HEK293 (cell line): ENCODE measurements around the gene FGF3.

Experiments
- EGR2 ChIP-seq: fragments of 450-650 bp; formaldehyde crosslinking; IDR thresholded peaks from 2 replicates; pipeline ENCODE4 v1.5.1; 2016; ENCODE audit warnings: low read depth, missing biosample characterization, missing genetic modification characterization
- GLIS1 ChIP-seq: fragments of 450-650 bp; formaldehyde crosslinking; IDR thresholded peaks from 2 replicates; pipeline ENCODE4 v1.5.1; 2016; ENCODE audit warnings: missing biosample characterization, missing genetic modification characterization
- GLIS2 ChIP-seq: fragments of 450-650 bp; formaldehyde crosslinking; IDR thresholded peaks from 2 replicates; pipeline ENCODE4 v1.5.1; 2016; ENCODE audit warnings: missing biosample characterization, missing genetic modification characterization
- KLF1 ChIP-seq: fragments of 450-650 bp; formaldehyde crosslinking; IDR thresholded peaks from 2 replicates; pipeline ENCODE4 v1.5.1; 2016; ENCODE audit warnings: missing biosample characterization, missing genetic modification characterization
- KLF8 ChIP-seq: fragments of 450-650 bp; formaldehyde crosslinking; IDR thresholded peaks from 2 replicates; pipeline ENCODE4 v1.5.1; 2016; ENCODE audit warnings: missing biosample characterization, missing genetic modification characterization
- OSR2 ChIP-seq: fragments of 450-650 bp; formaldehyde crosslinking; IDR thresholded peaks from 2 replicates; pipeline ENCODE4 v1.5.1; 2016; ENCODE audit warnings: missing biosample characterization, missing genetic modification characterization
- PRDM10 ChIP-seq: fragments of 450-650 bp; formaldehyde crosslinking; IDR thresholded peaks from 2 replicates; pipeline ENCODE4 v1.5.1; 2016; ENCODE audit warnings: missing biosample characterization, missing genetic modification characterization
- SCRT1 ChIP-seq: fragments of 450-650 bp; formaldehyde crosslinking; IDR thresholded peaks from 2 replicates; pipeline ENCODE4 v1.5.1; 2016; ENCODE audit warnings: missing biosample characterization, missing genetic modification characterization, borderline replicate concordance
- SP2 ChIP-seq: fragments of 450-650 bp; formaldehyde crosslinking; IDR thresholded peaks from 2 replicates; pipeline ENCODE4 v1.5.1; 2016; ENCODE audit warnings: missing biosample characterization, missing genetic modification characterization
- SP7 ChIP-seq: fragments of 450-650 bp; formaldehyde crosslinking; IDR thresholded peaks from 2 replicates; pipeline ENCODE4 v1.5.1; 2016; ENCODE audit warnings: missing biosample characterization, missing genetic modification characterization
- ZBTB20 ChIP-seq: fragments of 450-650 bp; formaldehyde crosslinking; IDR thresholded peaks from 2 replicates; pipeline ENCODE4 v1.5.1; 2016; ENCODE audit warnings: missing biosample characterization, missing genetic modification characterization
- ZBTB26 ChIP-seq: fragments of 450-650 bp; formaldehyde crosslinking; optimal IDR thresholded peaks from 2 replicates; pipeline ENCODE3; 2016; ENCODE audit warnings: missing biosample characterization, mild to moderate bottlenecking, missing genetic modification characterization
- ZBTB44 ChIP-seq: fragments of 450-650 bp; IDR thresholded peaks from 2 replicates; pipeline ENCODE4 v1.5.1; 2018; ENCODE audit warnings: missing biosample characterization, mild to moderate bottlenecking, missing genetic modification characterization
- ZBTB48 ChIP-seq: fragments of 450-650 bp; formaldehyde crosslinking; IDR thresholded peaks from 2 replicates; pipeline ENCODE4 v1.5.1; 2016; ENCODE audit warnings: missing biosample characterization, missing genetic modification characterization
- ZBTB8A ChIP-seq: fragments of 450-650 bp; formaldehyde crosslinking; IDR thresholded peaks from 2 replicates; pipeline ENCODE4 v1.5.1; 2016; ENCODE audit warnings: missing biosample characterization, missing genetic modification characterization
- ZFHX2 ChIP-seq: fragments of 450-650 bp; formaldehyde crosslinking; conservative IDR thresholded peaks from 2 replicates; pipeline ENCODE4 v1.5.1; 2016; ENCODE audit warnings: missing biosample characterization, missing genetic modification characterization
- ZFP69B ChIP-seq: fragments of 450-650 bp; formaldehyde crosslinking; IDR thresholded peaks from 2 replicates; pipeline ENCODE4 v1.5.1; 2016; ENCODE audit warnings: missing biosample characterization, missing genetic modification characterization
- ZNF223 ChIP-seq: fragments of 450-650 bp; formaldehyde crosslinking; IDR thresholded peaks from 2 replicates; pipeline ENCODE4 v1.5.1; 2016; ENCODE audit warnings: missing biosample characterization, missing genetic modification characterization
- ZNF26 ChIP-seq: fragments of 450-650 bp; formaldehyde crosslinking; IDR thresholded peaks from 2 replicates; pipeline ENCODE4 v1.5.1; 2016; ENCODE audit warnings: missing biosample characterization, missing genetic modification characterization
- ZNF335 ChIP-seq: fragments of 450-650 bp; formaldehyde crosslinking; conservative IDR thresholded peaks from 2 replicates; pipeline ENCODE4 v1.5.1; 2016; ENCODE audit warnings: missing biosample characterization, missing genetic modification characterization
- ZNF341 ChIP-seq: fragments of 450-650 bp; formaldehyde crosslinking; IDR thresholded peaks from 2 replicates; pipeline ENCODE4; 2016; ENCODE audit warnings: low read depth, missing biosample characterization, missing genetic modification characterization
- ZNF362 ChIP-seq: fragments of 450-650 bp; formaldehyde crosslinking; IDR thresholded peaks from 2 replicates; pipeline ENCODE4 v1.5.1; 2016; ENCODE audit warnings: missing biosample characterization, missing genetic modification characterization
- ZNF449 ChIP-seq: fragments of 450-650 bp; formaldehyde crosslinking; IDR thresholded peaks from 2 replicates; pipeline ENCODE4 v1.5.1; 2017; ENCODE audit warnings: missing biosample characterization, mild to moderate bottlenecking, missing genetic modification characterization, moderate library complexity
- ZNF510 ChIP-seq: fragments of 450-650 bp; formaldehyde crosslinking; IDR thresholded peaks from 2 replicates; pipeline ENCODE4 v1.5.1; 2018; ENCODE audit warnings: mild to moderate bottlenecking, missing genetic modification characterization, missing biosample characterization; ENCODE audit not compliant: insufficient replicate concordance
- ZNF623 ChIP-seq: fragments of 450-650 bp; formaldehyde crosslinking; IDR thresholded peaks from 2 replicates; pipeline ENCODE4 v1.5.1; 2016; ENCODE audit warnings: missing biosample characterization, missing genetic modification characterization
- ZNF777 ChIP-seq: fragments of 450-650 bp; formaldehyde crosslinking; IDR thresholded peaks from 2 replicates; pipeline ENCODE4 v1.5.1; 2017; ENCODE audit warnings: missing biosample characterization, missing genetic modification characterization, borderline replicate concordance

Gene FGF3

GRCh38 chr11:69817265-69818230 is 1.7 kb downstream of the FGF3 start (continued):
- peak; percentile 76 for TF ChIP-seq KLF1
- peak; percentile 72; the same call in 1 of the 2 replicates for TF ChIP-seq ZNF777
- TF ChIP-seq ZNF623 (tag by site-specific recombination) = no peak
- TF ChIP-seq ZNF362 (tag by site-specific recombination) = no peak
- TF ChIP-seq ZNF223 (tag by site-specific recombination) = peak; percentile 58; the same call in 1 of the 2 replicates
- no peak for TF ChIP-seq ZBTB48 (tag by site-specific recombination)
- TF ChIP-seq ZNF26 (tag by site-specific recombination) = no peak
- TF ChIP-seq ZBTB44 = no peak
- peak; percentile 93 for TF ChIP-seq ZNF449 (tag by site-specific recombination)
- TF ChIP-seq ZBTB20 (tag by site-specific recombination) = peak; percentile 77
- peak; percentile 51 for TF ChIP-seq SP2 (tag by site-specific recombination)
- TF ChIP-seq ZNF341 (tag by site-specific recombination) = no peak
- TF ChIP-seq SP7 (tag by site-specific recombination) = no peak
- peak; percentile 86 for TF ChIP-seq ZFHX2 (tag by site-specific recombination)
- peak; percentile 48 for TF ChIP-seq GLIS1 (tag by site-specific recombination)
- TF ChIP-seq KLF8 = no peak
- no peak for TF ChIP-seq SCRT1 (tag by site-specific recombination)
- TF ChIP-seq ZBTB8A (tag by site-specific recombination) = peak; percentile 72
- TF ChIP-seq ZFP69B (tag by site-specific recombination) = no peak
- TF ChIP-seq ZBTB26 (tag by site-specific recombination) = peak; percentile 83
- TF ChIP-seq EGR2 (tag by site-specific recombination) = peak; percentile 63
- peak; percentile 62; the same call in 1 of the 2 replicates for TF ChIP-seq GLIS2 (tag by site-specific recombination)
- no peak for TF ChIP-seq OSR2 (tag by site-specific recombination)
- TF ChIP-seq ZNF335 (tag by site-specific recombination) = peak; percentile 85
- no peak for TF ChIP-seq ZNF510
- TF ChIP-seq PRDM10 (tag by site-specific recombination) = 0 out of 2 replicates have a peak, but pooled peaks have one; percentile 24
